ENCODE data around the gene BOD1L1. TPM values are rescaled to one million over a fixed set of nuclear protein-coding genes. Genes with fewer than 3 reads are reported as not detected.

The BOD1L1 gene
- total and polyA plus RNA-seq, 2 of the 8 experiments (the other 6 are each of a cell fraction or from before 2014, with no cell fraction given) = 6.8 to 39.3 TPM

GRCh38 chr4:13588954-13589353 lies 38.6 kb downstream of the BOD1L1 start:
- Histone ChIP-seq H3K79me1 (ENCODE audit: low read depth, low read length) (no peaks in the 10 kb centered on the region), H2BK120ac (replicated peaks; ENCODE audit: low read depth, low read length) (no peak overlapping the region), H3K27me3 (replicated peaks in 1 of 4; ENCODE audit: control insufficient read depth in 3 of 4, extremely low read depth in 1 of 4, insufficient read depth in 3 of 4, low read length in 3 of 4) (no peaks in the 10 kb centered on the region), H4K8ac (ENCODE audit: extremely low read depth, insufficient read depth, low read length) (no peak overlapping the region), H3K79me2 (ENCODE audit: control insufficient read depth in 1 of 2, insufficient read depth in 2 of 2, low read length in 2 of 2) (no peaks in the 10 kb centered on the region), H3K36me3 (ENCODE audit: control insufficient read depth in 2 of 4, insufficient read depth in 4 of 4, low read length in 3 of 4) (peaks cover 0 to 55% (median 19%) of the 10 kb centered on the region in 4 experiments; a peak in 7 of 8 replicates), H3K4me1 (replicated peaks in 1 of 4; ENCODE audit: control insufficient read depth in 3 of 4, insufficient read depth in 4 of 4, low read length in 3 of 4) (no peaks in the 10 kb centered on the region), H3K4me3 (ENCODE audit: extremely low read depth in 1 of 4, insufficient read depth in 2 of 4, low read depth in 3 of 4, low read length in 4 of 4) (no peak overlapping the region), H3K27ac (ENCODE audit: low read depth, low read length) (no peak overlapping the region), H3K56ac (replicated peaks; ENCODE audit: insufficient read length, low read depth, low read length) (no peak overlapping the region), H3K9ac (replicated peaks in 1 of 4; ENCODE audit: extremely low read depth in 1 of 4, low read depth in 3 of 4, low read length in 3 of 4) (no peak overlapping the region), H4K91ac (replicated peaks; ENCODE audit: insufficient read length, low read length) (no peak overlapping the region), H4K20me1 (replicated peaks in 1 of 2; ENCODE audit: control insufficient read depth in 1 of 2, insufficient read depth in 2 of 2, low read length in 2 of 2) (peaks cover 0 to 2% of the 10 kb centered on the region in 2 experiments), H2AFZ (ENCODE audit: low read length) (no peak overlapping the region), H3K4me2 (ENCODE audit: insufficient read depth in 1 of 2, low read depth in 2 of 2, low read length in 2 of 2) (no peak overlapping the region), H2BK5ac (ENCODE audit: low read depth, low read length) (no peak overlapping the region), H3K23me2 (ENCODE audit: low read depth, low read length) (no peaks in the 10 kb centered on the region; the same call in 1 of the 2 replicates), H3K14ac (ENCODE audit: insufficient read length) (no peak overlapping the region), H2BK20ac (ENCODE audit: low read length) (no peak overlapping the region), H2BK15ac (ENCODE audit: low read length) (no peak overlapping the region), H3K4ac (replicated peaks; ENCODE audit: insufficient read length, low read depth, low read length) (no peak overlapping the region), H3K9me3 (ENCODE audit: insufficient read depth in 2 of 2, low read depth in 1 of 2, low read length in 1 of 2) (no peaks in the 10 kb centered on the region), H2BK12ac (ENCODE audit: low read depth, low read length) (no peak overlapping the region), H4K5ac (ENCODE audit: insufficient read length, low read depth, low read length) (no peak overlapping the region), H3K23ac (ENCODE audit: insufficient read length) (no peak overlapping the region), H3K18ac (ENCODE audit: extremely low read depth, low read length) (no peak overlapping the region), H2AK5ac (ENCODE audit: low read depth, low read length) (no peak overlapping the region)
- no peak for FAIRE-seq
- CTCF ChIA-PET (ENCODE audit: partially characterized antibody) = no interaction called here
- DNase-seq (ENCODE audit: low read depth in 1 of 2, low spot score in 2 of 2) = no peak
- POLR2A ChIA-PET (ENCODE audit: partially characterized antibody) = no interaction called here
- TF ChIP-seq HDAC6 (IDR thresholded peaks at IDR 0.05; ENCODE audit: low read depth, low read length) (no peak), SIN3A (conservative IDR thresholded peaks at IDR 0.05 in 1 of 2, IDR thresholded peaks at IDR 0.05 in 1 of 2; ENCODE audit: low read depth in 1 of 2, low read length in 2 of 2) (no peak), E2F6 (IDR thresholded peaks at IDR 0.05) (no peak), FOSL1 (IDR thresholded peaks at IDR 0.05; ENCODE audit: insufficient read depth, low read depth, low read length) (no peak), SUZ12 (IDR thresholded peaks at IDR 0.05; ENCODE audit: low read length) (no peak), ATF2 (IDR thresholded peaks at IDR 0.05; ENCODE audit: low read length) (no peak), JUN (IDR thresholded peaks at IDR 0.05; ENCODE audit: low read depth, low read length) (no peak), POLR2AphosphoS5 (IDR thresholded peaks at IDR 0.05; ENCODE audit: low read depth, low read length) (no peak), USF2 (IDR thresholded peaks at IDR 0.05; ENCODE audit: low read length) (no peak), RFX5 (IDR thresholded peaks at IDR 0.05; ENCODE audit: borderline replicate concordance, low read depth, low read length) (no peak)

All from H1 (cell line).